Hepatocyte (in vitro differentiated cells): ENCODE data around the gene NCAPH2. TPM values are rescaled to one million over a fixed set of nuclear protein-coding genes. Genes with fewer than 3 reads are reported as not detected.

Experiments used
- DNase-seq: peaks from one replicate; pipeline ENCODE4 v3.0.0-alpha.2; 2016; ENCODE audit warnings: low spot score
- H2AFZ ChIP-seq: fragments of 200-600 bp; sonication (generic); 2 replicates; pipeline ENCODE4 v1.6.0; 2016; ENCODE audit warnings: antibody characterized with exemption, mild to moderate bottlenecking
- H3K27ac ChIP-seq: fragments of 200-600 bp; sonication (generic); 2 replicates; pipeline ENCODE4 v1.5.1; 2016; ENCODE audit warnings: mild to moderate bottlenecking
- H3K27me3 ChIP-seq: fragments of 200-600 bp; sonication (generic); 2 replicates; pipeline ENCODE4 v1.6.1; 2016
- H3K36me3 ChIP-seq: fragments of 200-600 bp; sonication (generic); replicated peaks from 2 replicates; pipeline ENCODE4 v1.5.1; 2016; ENCODE audit warnings: low read depth; ENCODE audit not compliant: insufficient read depth
- H3K4me1 ChIP-seq: fragments of 200-600 bp; sonication (generic); 2 replicates; pipeline ENCODE4 v1.5.1; 2016; ENCODE audit warnings: mild to moderate bottlenecking, moderate library complexity; ENCODE audit not compliant: insufficient read depth
- H3K4me2 ChIP-seq: fragments of 200-600 bp; sonication (generic); 2 replicates; pipeline ENCODE4 v1.6.0; 2016
- H3K4me3 ChIP-seq: fragments of 200-600 bp; sonication (generic); 2 replicates; pipeline ENCODE4 v1.5.1; 2016; ENCODE audit warnings: mild to moderate bottlenecking
- H3K79me2 ChIP-seq: fragments of 200-600 bp; sonication (generic); 2 replicates; pipeline ENCODE4 v1.6.0; 2017; ENCODE audit warnings: mild to moderate bottlenecking
- H3K9me2 ChIP-seq: fragments of 200-600 bp; sonication (generic); replicated peaks from 2 replicates; pipeline ENCODE4 v1.6.0; 2017; ENCODE audit warnings: mild to moderate bottlenecking; ENCODE audit not compliant: insufficient read depth
- H3K9me3 ChIP-seq: fragments of 200-600 bp; sonication (generic); 2 replicates; pipeline ENCODE4 v1.5.1; 2016; ENCODE audit warnings: low read depth, mild to moderate bottlenecking
- H4K20me1 ChIP-seq: fragments of 200-600 bp; sonication (generic); 2 replicates; pipeline ENCODE4 v1.6.0; 2016; ENCODE audit warnings: mild to moderate bottlenecking; ENCODE audit not compliant: insufficient read depth, poor library complexity, severe bottlenecking
- EZH2 ChIP-seq: fragments of 200-600 bp; sonication (generic); IDR thresholded peaks from 2 replicates; pipeline ENCODE4 v1.6.1; 2016; ENCODE audit warnings: antibody characterized with exemption, mild to moderate bottlenecking, borderline replicate concordance
- EZH2phosphoT487 ChIP-seq: fragments of 200-600 bp; sonication (generic); IDR thresholded peaks from one replicate; pipeline ENCODE4 v1.6.1; 2018; ENCODE audit warnings: antibody characterized with exemption, mild to moderate bottlenecking, low read depth, moderate library complexity; ENCODE audit not compliant: unreplicated experiment, severe bottlenecking
- WGBS: methylation state at CpG from one replicate; pipeline ENCODE4 v1.1.6; 2016; ENCODE audit warnings: low lambda C conversion rate; ENCODE audit errors: missing lambda C conversion rate; 5-methylcytosine and 5-hydroxymethylcytosine counted together
- polyA plus RNA-seq: library from polyadenylated mRNA; unstranded; fragments of >200 nt; fragmentation: Nextera tagmentation; extraction: Ambion mirVana; gene quantifications from 2 replicates; pipeline ENCODE4 v1.2.1, GENCODE V29; 2016
- total RNA-seq: library from RNA; depleted of rRNA; stranded (reverse); fragments of >200 nt; gene quantifications from 2 replicates; pipeline ENCODE4 v1.2.3, GENCODE V29; 2014
- TF ChIP-seq, protein P1 (sequence below): fragments of 200-600 bp; sonication (generic); IDR thresholded peaks from 2 replicates; pipeline ENCODE4 v1.5.1; 2016; ENCODE audit warnings: antibody characterized with exemption, mild to moderate bottlenecking; ENCODE audit not compliant: poor library complexity

NCAPH2 gene
- total and polyA plus RNA-seq, 2 experiments from 2014 or later, result 25.6 to 40.6 TPM

DNA sequence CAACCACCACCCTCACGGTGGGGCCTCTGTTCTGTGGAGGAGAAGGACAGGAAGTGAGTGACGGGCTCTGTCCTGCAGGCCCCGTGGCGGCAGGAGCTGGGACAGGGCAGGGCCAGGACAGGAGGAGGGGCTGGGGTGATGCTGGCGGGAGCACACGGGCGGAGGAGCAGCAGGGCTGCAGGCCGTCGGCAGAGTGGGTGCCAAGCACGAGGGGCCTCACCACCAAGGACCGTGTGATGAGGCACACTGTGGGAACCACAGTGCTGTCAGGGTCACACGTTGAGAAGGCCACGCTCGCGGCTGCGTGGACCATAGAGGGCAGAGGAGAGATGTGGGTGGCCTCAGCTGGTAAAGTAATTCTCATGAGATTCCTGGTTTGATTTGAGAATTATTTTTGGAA, 8.9 kb downstream of the NCAPH2 start:
- peaks cover 47% of the 10 kb centered on the region for H3K79me2 ChIP-seq
- WGBS, result 91% methylated on average over 16 of the region's 16 CpGs
- no peak for DNase-seq
- no peaks in the 10 kb centered on the region for H3K9me2 ChIP-seq
- no peak overlapping the region for H3K4me2 ChIP-seq
- H2AFZ ChIP-seq, result no peak overlapping the region
- H3K4me3 ChIP-seq, result no peak overlapping the region
- no peaks in the 10 kb centered on the region for H3K27me3 ChIP-seq
- H3K9me3 ChIP-seq, result no peaks in the 10 kb centered on the region
- TF ChIP-seq, protein P1, sequence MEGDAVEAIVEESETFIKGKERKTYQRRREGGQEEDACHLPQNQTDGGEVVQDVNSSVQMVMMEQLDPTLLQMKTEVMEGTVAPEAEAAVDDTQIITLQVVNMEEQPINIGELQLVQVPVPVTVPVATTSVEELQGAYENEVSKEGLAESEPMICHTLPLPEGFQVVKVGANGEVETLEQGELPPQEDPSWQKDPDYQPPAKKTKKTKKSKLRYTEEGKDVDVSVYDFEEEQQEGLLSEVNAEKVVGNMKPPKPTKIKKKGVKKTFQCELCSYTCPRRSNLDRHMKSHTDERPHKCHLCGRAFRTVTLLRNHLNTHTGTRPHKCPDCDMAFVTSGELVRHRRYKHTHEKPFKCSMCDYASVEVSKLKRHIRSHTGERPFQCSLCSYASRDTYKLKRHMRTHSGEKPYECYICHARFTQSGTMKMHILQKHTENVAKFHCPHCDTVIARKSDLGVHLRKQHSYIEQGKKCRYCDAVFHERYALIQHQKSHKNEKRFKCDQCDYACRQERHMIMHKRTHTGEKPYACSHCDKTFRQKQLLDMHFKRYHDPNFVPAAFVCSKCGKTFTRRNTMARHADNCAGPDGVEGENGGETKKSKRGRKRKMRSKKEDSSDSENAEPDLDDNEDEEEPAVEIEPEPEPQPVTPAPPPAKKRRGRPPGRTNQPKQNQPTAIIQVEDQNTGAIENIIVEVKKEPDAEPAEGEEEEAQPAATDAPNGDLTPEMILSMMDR, result no peak
- no peak for TF ChIP-seq EZH2
- no peaks in the 10 kb centered on the region for H4K20me1 ChIP-seq
- no peaks in the 10 kb centered on the region for H3K36me3 ChIP-seq
- no peak overlapping the region for H3K27ac ChIP-seq
- H3K4me1 ChIP-seq, result no peaks in the 10 kb centered on the region

DNA sequence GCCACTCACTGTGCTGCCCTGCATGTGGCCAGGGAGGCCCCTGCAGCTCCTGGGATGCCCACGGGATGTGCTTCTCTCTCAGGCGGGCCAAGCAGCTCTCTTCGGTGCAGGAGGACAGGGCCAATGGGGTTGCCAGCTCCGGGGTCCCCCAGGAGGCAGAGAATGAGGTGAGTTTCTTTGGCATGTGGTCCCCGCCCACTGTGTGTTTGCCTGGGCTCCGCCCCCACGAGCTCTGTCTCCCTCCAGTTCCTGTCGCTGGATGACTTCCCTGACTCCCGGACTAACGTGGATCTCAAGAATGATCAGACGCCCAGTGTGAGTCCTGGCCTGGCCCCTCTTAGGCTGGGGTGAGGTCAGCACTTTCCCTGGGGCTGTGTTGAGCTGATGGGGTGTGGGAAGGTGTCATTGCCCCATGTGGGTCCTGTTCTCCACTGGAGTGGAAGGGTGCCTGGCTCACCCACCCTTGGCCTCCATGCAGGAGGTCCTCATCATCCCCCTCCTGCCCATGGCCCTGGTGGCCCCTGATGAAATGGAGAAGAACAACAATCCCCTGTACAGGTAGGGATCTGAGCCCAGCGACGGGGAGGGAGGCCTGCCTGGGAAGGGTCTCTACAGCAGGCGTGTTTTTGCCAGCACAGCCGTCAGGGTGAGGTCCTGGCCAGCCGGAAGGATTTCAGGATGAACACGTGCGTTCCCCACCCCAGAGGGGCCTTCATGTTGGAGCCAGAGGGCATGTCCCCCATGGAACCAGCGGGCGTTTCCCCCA, 9.7 kb downstream of the NCAPH2 start:
- TF ChIP-seq EZH2 (no peak), EZH2phosphoT487 (no peak)
- TF ChIP-seq, protein P1, result no peak
- WGBS, result 91% methylated on average over 20 of the region's 20 CpGs
- no peak overlapping the region for H3K4me2 ChIP-seq
- no peaks in the 10 kb centered on the region for H3K27me3 ChIP-seq
- no peak for DNase-seq
- H2AFZ ChIP-seq, result no peak overlapping the region
- H3K4me3 ChIP-seq, result no peak overlapping the region
- no peaks in the 10 kb centered on the region for H3K9me3 ChIP-seq
- no peaks in the 10 kb centered on the region for H3K4me1 ChIP-seq
- H3K27ac ChIP-seq, result no peak overlapping the region
- H4K20me1 ChIP-seq, result no peaks in the 10 kb centered on the region
- no peaks in the 10 kb centered on the region for H3K36me3 ChIP-seq
- no peaks in the 10 kb centered on the region for H3K9me2 ChIP-seq
- H3K79me2 ChIP-seq, result peaks cover 46% of the 10 kb centered on the region

DNA sequence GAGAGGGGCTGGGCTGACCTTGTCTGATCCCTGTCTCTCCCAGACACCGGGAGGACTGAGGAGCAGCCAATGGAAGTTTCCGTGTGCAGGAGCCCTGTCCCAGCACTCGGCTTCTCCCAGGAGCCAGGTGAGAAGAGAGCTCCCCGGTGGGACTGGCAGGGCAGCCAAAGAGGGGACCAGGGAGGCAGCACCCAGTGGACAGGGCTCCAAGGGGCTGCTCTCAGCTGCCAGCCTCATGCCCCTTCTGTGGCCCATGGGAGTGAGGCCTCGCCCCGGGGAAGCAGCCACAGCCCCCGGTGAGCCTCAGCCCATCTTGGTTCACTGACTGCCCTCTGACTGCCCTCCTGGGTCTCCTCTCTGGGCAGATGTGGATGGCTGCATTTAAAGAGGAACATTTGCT, 10.6 kb downstream of the NCAPH2 start:
- no peak for DNase-seq
- no peak overlapping the region for H3K27ac ChIP-seq
- peaks cover 7% of the 10 kb centered on the region for H4K20me1 ChIP-seq
- no peaks in the 10 kb centered on the region for H3K36me3 ChIP-seq
- TF ChIP-seq, protein P1, result no peak
- TF ChIP-seq EZH2phosphoT487, result no peak
- no peak for TF ChIP-seq EZH2
- no peaks in the 10 kb centered on the region for H3K27me3 ChIP-seq
- H2AFZ ChIP-seq, result no peak overlapping the region
- no peaks in the 10 kb centered on the region for H3K9me2 ChIP-seq
- H3K4me2 ChIP-seq, result no peak overlapping the region
- no peaks in the 10 kb centered on the region for H3K9me3 ChIP-seq
- H3K4me3 ChIP-seq, result no peak overlapping the region
- H3K79me2 ChIP-seq, result peaks cover 46% of the 10 kb centered on the region
- no peaks in the 10 kb centered on the region for H3K4me1 ChIP-seq
- 97% methylated on average over 6 of the region's 7 CpGs for WGBS
